ENCODE results near the gene RARG. TPM values are rescaled to one million over a fixed set of nuclear protein-coding genes. Genes with fewer than 3 reads are reported as not detected.

Gene RARG
- total RNA-seq, 6 donors from 2014 or later, result 21.2 to 43.0 (median 32.1) TPM

- 84 to 89% methylated on average over 2 of the region's 2 CpGs for WGBS, 2 donors
- DNase-seq (no peak), ATAC-seq (ENCODE audit: low FRiP score in 2 of 2) (no peak)
- peaks cover 0 to 5% (median 0%) of the 10 kb centered on the region in 4 donors for H3K36me3 ChIP-seq
- H3K27me3 ChIP-seq, result no peaks in the 10 kb centered on the region
- H3K27ac ChIP-seq, result no peak overlapping the region
- no peak overlapping the region for H3K4me3 ChIP-seq
- no peak for TF ChIP-seq POLR2A (IDR thresholded peaks at IDR 0.05)
- TF ChIP-seq POLR2AphosphoS5 (IDR thresholded peaks at IDR 0.05), result no peak
- TF ChIP-seq CTCF (IDR thresholded peaks at IDR 0.05), result no peak
- TF ChIP-seq EP300 (IDR thresholded peaks at IDR 0.05), result no peak
- peaks cover 0 to 6% (median 5%) of the 10 kb centered on the region in 4 donors for H3K4me1 ChIP-seq
- no peaks in the 10 kb centered on the region for H3K9me3 ChIP-seq
These were observed 71.3 kb downstream of the RARG start for GRCh38 chr12:53160673-53161072.

Other genes with a start within 250 kb of the RARG start
- 100 to 1,000 TPM; 222 to 451 (median 363) TPM for gene EIF4B, start 225.8 kb downstream of the RARG start, total RNA-seq
- gene TNS2, start 182.1 kb downstream of the RARG start, total RNA-seq, result 100 to 1,000 TPM in 5 of 6 donors, 10 to 100 TPM in 1; 99.1 to 703 (median 197) TPM
- gene SPRYD3, start 152.8 kb downstream of the RARG start, total RNA-seq, result 10 to 100 TPM; 34.8 to 53.3 (median 46.7) TPM
- 100 to 1,000 TPM in 1 of 6 donors, 10 to 100 TPM in 5; 12.6 to 112 (median 48.9) TPM for gene IGFBP6, start 134.5 kb downstream of the RARG start, total RNA-seq
- gene SOAT2, start 128.7 kb downstream of the RARG start, total RNA-seq, result 1 to 10 TPM in 1 of 6 donors, under 1 TPM in 2, not detected in 3; 0.11 to 3.1 (median 0.13) TPM
- 10 to 100 TPM in 5 of 6 donors, 1 to 10 TPM in 1; 9.6 to 52.4 (median 24.0) TPM for gene ZNF740, start 51.5 kb downstream of the RARG start, total RNA-seq
- 100 to 1,000 TPM in 1 of 6 donors, 10 to 100 TPM in 5; 19.8 to 164 (median 28.6) TPM for gene CSAD, start 51.3 kb downstream of the RARG start, total RNA-seq
- 10 to 100 TPM in 1 of 6 donors, 1 to 10 TPM in 5; 3.1 to 12.9 (median 4.7) TPM for gene ITGB7, start 25.0 kb downstream of the RARG start, total RNA-seq
- gene ESPL1, start 36.1 kb upstream of the RARG start, total RNA-seq, result 1 to 10 TPM; 1.5 to 5.3 (median 2.1) TPM
- 100 to 1,000 TPM; 374 to 580 (median 445) TPM for gene PFDN5, start 63.3 kb upstream of the RARG start, total RNA-seq
- gene MYG1, start 67.5 kb upstream of the RARG start, total RNA-seq, result 10 to 100 TPM; 29.1 to 50.7 (median 34.8) TPM
- 100 to 1,000 TPM in 1 of 6 donors, 10 to 100 TPM in 5; 27.2 to 138 (median 40.4) TPM for gene AAAS, start 89.4 kb upstream of the RARG start, total RNA-seq
- not detected for gene SP7, start 104.1 kb upstream of the RARG start, total RNA-seq
- gene SP1, start 148.0 kb upstream of the RARG start, total RNA-seq, result 10 to 100 TPM; 46.6 to 82.2 (median 61.7) TPM
- gene AMHR2, start 191.6 kb upstream of the RARG start, total RNA-seq, result 1 to 10 TPM in 1 of 6 donors, under 1 TPM in 3, not detected in 2; 0.24 to 1.0 (median 0.41) TPM
- gene PRR13, start 209.5 kb upstream of the RARG start, total RNA-seq, result 100 to 1,000 TPM in 3 of 6 donors, 10 to 100 TPM in 3; 81.5 to 198 (median 105) TPM
- 100 to 1,000 TPM; 346 to 723 (median 513) TPM for gene PCBP2, start 219.9 kb upstream of the RARG start, total RNA-seq